Adrenal gland (tissue), 12 donors: Measurements from ENCODE around the gene FARS2. TPM values are rescaled to one million over a fixed set of nuclear protein-coding genes. Genes with fewer than 3 reads are reported as not detected.

ENCODE experiments used
- DNase-seq, 7 donors: peaks; one replicate each; pipeline ENCODE4 v3.0.0-alpha.2; 2019 to 2020
- H3K27ac ChIP-seq, 5 donors: fragments of 200-600 bp; sonication (generic) in 4 of 5; 1 replicate in 3 of 5; 2 replicates in 2 of 5; pipeline versions ENCODE4 v1.5.1 to v1.8.0; 2016 to 2020; ENCODE audit warnings: mild to moderate bottlenecking in 1 of 5
- H3K27me3 ChIP-seq: fragments of 200-600 bp; 2 replicates; pipeline ENCODE4 v1.8.0; 2021
- H3K36me3 ChIP-seq, 2 donors: fragments of 200-600 bp; replicated peaks in 1 of 2; 1 replicate in 1 of 2; 2 replicates in 1 of 2; pipeline versions ENCODE4 v1.5.1 to v1.8.0; 2018 to 2022
- H3K4me1 ChIP-seq, 2 donors: fragments of 200-600 bp; replicated peaks in 1 of 2; 1 replicate in 1 of 2; 2 replicates in 1 of 2; pipeline versions ENCODE4 v1.5.1 to v1.8.0; 2018 to 2021
- H3K4me3 ChIP-seq, 4 donors: fragments of 200-600 bp; sonication (generic) in 3 of 4; one replicate each; pipeline ENCODE4 v1.5.1; 2016 to 2018
- H3K9me3 ChIP-seq, 3 donors: fragments of 200-600 bp; sonication (generic) in 1 of 3; replicated peaks in 1 of 3; 1 replicate in 2 of 3; 2 replicates in 1 of 3; pipeline versions ENCODE4 v1.5.1 to v1.8.0; 2016 to 2021
- POLR2A ChIP-seq, 2 donors: fragments of 450-650 bp; IDR thresholded peaks; one replicate each; pipeline ENCODE4 v1.6.1; 2017; ENCODE audit warnings: antibody characterized with exemption in 2 of 2, mild to moderate bottlenecking in 2 of 2, moderate library complexity in 1 of 2
- WGBS, 4 donors: extraction: QIAGEN DNeasy Blood & Tissue Kit in 2 of 4; methylation state at CpG; one replicate each; pipeline versions ENCODE4 v1.1.5 to v1.1.7; 2013 to 2017; 5-methylcytosine and 5-hydroxymethylcytosine counted together
- intact Hi-C, 2 donors: fragments of 100-400 bp; cut with DNase I; formaldehyde crosslinking; loops; one replicate each; pipeline versions ENCODE4 v1.14.1 to v1.15.0; 2022 to 2023
- polyA plus RNA-seq, 3 donors: library from polyadenylated mRNA; stranded (reverse); fragments of 200-250 nt in 2 of 3; fragments of 350-450 nt in 1 of 3; fragmentation: Illumina TruSeq in 1 of 3; extraction: RNeasy Lipid Tissue Mini Kit (QIAGEN cat#74804) in 1 of 3; gene quantifications; one replicate each; pipeline ENCODE4 v1.2.3, GENCODE V29; 2013 to 2014
- total RNA-seq, 9 donors: library from RNA; depleted of rRNA in 4 of 9; stranded (reverse); fragments of >200 nt in 4 of 9; fragments of 120-200 nt in 1 of 9; fragmentation: NEBNext Ultra II Directional in 1 of 9; extraction: Animal tissue kit (Norgen Biotek cat#: 25700) in 1 of 9; gene quantifications; one replicate each; pipeline versions ENCODE4 v1.1.0 to v1.2.4, GENCODE V29; 2013 to 2023
- TF ChIP-seq, protein P1 (sequence below), 6 experiments: fragments of 450-650 bp in 4 of 6; fragments of 200-600 bp in 2 of 6; sonication (generic) in 1 of 6; IDR thresholded peaks; 1 replicate in 5 of 6; 2 replicates in 1 of 6; pipeline versions ENCODE4 v1.5.1 to v1.8.0; 2016 to 2021; ENCODE audit warnings: antibody characterized with exemption in 6 of 6, mild to moderate bottlenecking in 2 of 6, moderate library complexity in 1 of 6
- donor health status: healthy with polysubstance abuse.
- donor health status: Bipolar disorder and iron deficiency.
- donor health status: DM: yes; HTN: yes; CAD: no.
- donor health status: DM: no; HTN: no; CAD: no.
- donor health status: DM: no; HTN: no; CAD: no.
- donor health status: DM: yes; HTN: yes; CAD: no.

The FARS2 gene
- total and polyA plus RNA-seq, 12 donors, result 7.2 to 55.2 (median 19.8) TPM

DNA sequence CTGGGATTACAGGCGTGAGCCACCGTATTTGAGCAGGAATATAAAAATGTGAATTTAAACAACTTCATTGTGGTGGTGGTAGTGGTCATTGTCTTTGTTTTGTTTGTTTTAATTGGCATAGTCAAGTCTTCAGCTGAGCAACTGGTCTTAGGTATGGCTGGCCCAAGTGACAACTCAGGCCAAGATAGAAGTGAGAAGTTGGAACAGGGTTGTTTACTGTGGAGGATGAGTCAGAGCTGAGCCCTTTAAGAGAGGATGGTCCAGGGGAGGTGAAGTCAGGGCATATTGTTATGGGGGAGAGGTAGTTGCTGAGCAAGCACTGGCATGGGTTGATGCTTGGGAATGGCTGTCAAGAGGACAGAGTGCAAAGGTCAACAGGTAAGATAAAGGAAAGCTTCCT is 308.2 kb downstream of the FARS2 start:
- 98 to 100% (median 100%) methylated on average over 2 of the region's 2 CpGs for WGBS, 4 donors
- TF ChIP-seq, protein P1, sequence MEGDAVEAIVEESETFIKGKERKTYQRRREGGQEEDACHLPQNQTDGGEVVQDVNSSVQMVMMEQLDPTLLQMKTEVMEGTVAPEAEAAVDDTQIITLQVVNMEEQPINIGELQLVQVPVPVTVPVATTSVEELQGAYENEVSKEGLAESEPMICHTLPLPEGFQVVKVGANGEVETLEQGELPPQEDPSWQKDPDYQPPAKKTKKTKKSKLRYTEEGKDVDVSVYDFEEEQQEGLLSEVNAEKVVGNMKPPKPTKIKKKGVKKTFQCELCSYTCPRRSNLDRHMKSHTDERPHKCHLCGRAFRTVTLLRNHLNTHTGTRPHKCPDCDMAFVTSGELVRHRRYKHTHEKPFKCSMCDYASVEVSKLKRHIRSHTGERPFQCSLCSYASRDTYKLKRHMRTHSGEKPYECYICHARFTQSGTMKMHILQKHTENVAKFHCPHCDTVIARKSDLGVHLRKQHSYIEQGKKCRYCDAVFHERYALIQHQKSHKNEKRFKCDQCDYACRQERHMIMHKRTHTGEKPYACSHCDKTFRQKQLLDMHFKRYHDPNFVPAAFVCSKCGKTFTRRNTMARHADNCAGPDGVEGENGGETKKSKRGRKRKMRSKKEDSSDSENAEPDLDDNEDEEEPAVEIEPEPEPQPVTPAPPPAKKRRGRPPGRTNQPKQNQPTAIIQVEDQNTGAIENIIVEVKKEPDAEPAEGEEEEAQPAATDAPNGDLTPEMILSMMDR (IDR thresholded peaks at IDR 0.05), result no peak
- TF ChIP-seq POLR2A (IDR thresholded peaks at IDR 0.05), result no peak
- H3K4me1 ChIP-seq, result peaks cover 0 to 5% of the 10 kb centered on the region in 2 donors
- no peaks in the 10 kb centered on the region for H3K36me3 ChIP-seq
- no peaks in the 10 kb centered on the region for H3K9me3 ChIP-seq
- intact Hi-C loops, result no loop called here
- H3K27ac ChIP-seq, result no peak overlapping the region
- no peak for DNase-seq
- H3K4me3 ChIP-seq, result no peak overlapping the region
- no peaks in the 10 kb centered on the region for H3K27me3 ChIP-seq

DNA sequence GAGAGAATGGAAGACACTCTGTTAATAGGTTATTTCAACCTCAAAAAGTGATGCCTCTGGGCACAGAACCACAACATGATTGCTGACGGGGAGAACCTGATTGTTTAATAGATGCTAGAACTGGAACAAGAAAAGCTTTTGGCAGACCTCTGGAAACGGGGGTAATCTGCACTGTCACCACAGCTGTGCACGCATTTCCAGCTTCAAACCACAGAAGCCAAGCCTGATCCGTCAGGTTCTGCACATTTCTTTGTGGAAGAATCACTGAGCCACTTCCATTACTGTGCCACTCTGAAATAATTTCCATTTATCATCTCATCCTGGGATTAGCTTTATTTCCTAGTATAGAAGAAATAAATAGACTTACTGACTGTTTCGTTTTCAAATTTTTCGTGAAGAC is 309.3 kb downstream of the FARS2 start:
- no peaks in the 10 kb centered on the region for H3K9me3 ChIP-seq
- H3K4me3 ChIP-seq, result no peak overlapping the region
- no peaks in the 10 kb centered on the region for H3K36me3 ChIP-seq
- H3K27ac ChIP-seq, result no peak overlapping the region
- H3K27me3 ChIP-seq, result no peaks in the 10 kb centered on the region
- no peak for DNase-seq
- TF ChIP-seq, protein P1 (IDR thresholded peaks at IDR 0.05), result no peak
- TF ChIP-seq POLR2A (IDR thresholded peaks at IDR 0.05), result no peak
- intact Hi-C loops, result no loop called here
- H3K4me1 ChIP-seq, result no peaks in the 10 kb centered on the region
- 78 to 86% (median 80%) methylated on average over 6 of the region's 6 CpGs for WGBS, 4 donors

- intact Hi-C loops, result no loop called here
- H3K27me3 ChIP-seq, result no peaks in the 10 kb centered on the region
- H3K9me3 ChIP-seq, result peaks cover 0 to 2% (median 0%) of the 10 kb centered on the region in 3 donors
- TF ChIP-seq, protein P1 (IDR thresholded peaks at IDR 0.05), result no peak
- TF ChIP-seq POLR2A (IDR thresholded peaks at IDR 0.05), result no peak
- H3K4me1 ChIP-seq, result no peaks in the 10 kb centered on the region
- H3K4me3 ChIP-seq, result no peak overlapping the region
- 84 to 88% (median 86%) methylated on average over 12 of the region's 12 CpGs for WGBS, 4 donors
- no peak overlapping the region for H3K27ac ChIP-seq
- H3K36me3 ChIP-seq, result no peaks in the 10 kb centered on the region
- DNase-seq, result no peak
Measured at GRCh38 chr6:5580736-5581581, 319.6 kb downstream of the FARS2 start.

DNA sequence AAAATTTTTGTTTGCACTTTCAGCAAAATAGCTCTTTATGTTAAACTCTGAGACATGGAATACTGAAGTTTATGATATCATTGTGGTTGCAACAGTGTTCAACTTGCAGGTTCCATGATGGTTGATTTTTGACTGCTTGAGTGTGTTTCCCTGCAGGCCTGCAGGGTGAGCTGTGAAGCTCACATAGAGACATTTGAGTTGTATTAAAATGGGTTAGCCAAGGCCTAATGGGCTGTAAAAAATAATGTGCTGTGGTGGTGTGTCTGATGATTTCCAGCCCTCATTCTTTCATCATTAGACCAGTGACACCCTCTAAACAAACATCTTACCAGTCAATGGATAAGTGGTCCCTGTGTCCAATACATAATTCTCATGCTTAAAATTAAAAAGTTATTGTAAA is 321.4 kb downstream of the FARS2 start:
- intact Hi-C loops, result no loop called here
- Histone ChIP-seq H3K36me3 (no peaks in the 10 kb centered on the region), H3K4me1 (no peaks in the 10 kb centered on the region), H3K27ac (no peak overlapping the region), H3K9me3 (peaks cover 0 to 15% (median 0%) of the 10 kb centered on the region in 3 donors), H3K27me3 (no peaks in the 10 kb centered on the region), H3K4me3 (no peak overlapping the region)
- DNase-seq, result no peak
- TF ChIP-seq, protein P1 (IDR thresholded peaks at IDR 0.05), result no peak
- TF ChIP-seq POLR2A (IDR thresholded peaks at IDR 0.05), result no peak
